HepG2 (cell line): ENCODE measurements around the gene CORO7. TPM values are rescaled to one million over a fixed set of nuclear protein-coding genes. Genes with fewer than 3 reads are reported as not detected.

ENCODE experiments used
- KDM4B ChIP-seq: sonication (generic); formaldehyde crosslinking; IDR thresholded peaks from 2 replicates; pipeline ENCODE4 v1.4.0; 2020; ENCODE audit warnings: missing genetic modification reagents
- MED8 ChIP-seq: sonication (generic); formaldehyde crosslinking; IDR thresholded peaks from 2 replicates; pipeline ENCODE4 v1.8.1; 2023; ENCODE audit warnings: mild to moderate bottlenecking, missing genetic modification reagents; ENCODE audit not compliant: insufficient replicate concordance
- NCOA1 ChIP-seq: sonication (generic); formaldehyde crosslinking; IDR thresholded peaks from 2 replicates; pipeline ENCODE4 v1.9.0; 2021; ENCODE audit warnings: missing genetic modification reagents
- PRPF4 ChIP-seq: fragments of 200-400 bp; formaldehyde crosslinking; IDR thresholded peaks from 2 replicates; pipeline ENCODE4 v1.6.1; 2016; ENCODE audit warnings: low read length, low read depth; ENCODE audit not compliant: poor library complexity, severe bottlenecking
- SP5 ChIP-seq: IDR thresholded peaks from 2 replicates; pipeline ENCODE4 v1.6.1; 2016; ENCODE audit warnings: low read depth, borderline replicate concordance
- WIZ ChIP-seq: sonication (generic); formaldehyde crosslinking; IDR thresholded peaks from 2 replicates; pipeline ENCODE4 v1.5.1; 2020; ENCODE audit warnings: mild to moderate bottlenecking, missing genetic modification reagents
- ZMYM2 ChIP-seq: sonication (generic); formaldehyde crosslinking; IDR thresholded peaks from 2 replicates; pipeline ENCODE4 v1.8.0; 2022; ENCODE audit warnings: mild to moderate bottlenecking, missing genetic modification reagents
- ZMYM3 ChIP-seq: sonication (generic); formaldehyde crosslinking; IDR thresholded peaks from 2 replicates; pipeline ENCODE4 v1.5.1; 2020; ENCODE audit warnings: mild to moderate bottlenecking, missing genetic modification reagents
- ZNF33A ChIP-seq: sonication (generic); formaldehyde crosslinking; IDR thresholded peaks from 2 replicates; pipeline ENCODE4 v1.5.1; 2020; ENCODE audit warnings: missing genetic modification reagents, mild to moderate bottlenecking, moderate library complexity, borderline replicate concordance
- ZNF382 ChIP-seq: sonication (generic); formaldehyde crosslinking; IDR thresholded peaks from 2 replicates; pipeline ENCODE4 v1.5.0; 2020; ENCODE audit warnings: missing genetic modification reagents, mild to moderate bottlenecking, borderline replicate concordance
- ZNF564 ChIP-seq: sonication (generic); formaldehyde crosslinking; IDR thresholded peaks from 2 replicates; pipeline ENCODE4 v1.8.1; 2023; ENCODE audit warnings: mild to moderate bottlenecking, missing genetic modification reagents
- ZNF724P ChIP-seq: sonication (generic); formaldehyde crosslinking; IDR thresholded peaks from 2 replicates; pipeline ENCODE4 v1.8.0; 2022; ENCODE audit warnings: missing genetic modification reagents, borderline replicate concordance
- ZNF790 ChIP-seq: sonication (generic); formaldehyde crosslinking; IDR thresholded peaks from 2 replicates; pipeline ENCODE4 v1.8.0; 2022; ENCODE audit warnings: missing genetic modification reagents, mild to moderate bottlenecking, borderline replicate concordance
- ZSCAN25 ChIP-seq: sonication (generic); formaldehyde crosslinking; IDR thresholded peaks from 2 replicates; pipeline ENCODE4 v1.8.0; 2022; ENCODE audit warnings: mild to moderate bottlenecking, missing genetic modification reagents
- polyA plus RNA-seq, 8 experiments: library from polyadenylated mRNA; depleted of rRNA in 3 of 8; stranded (reverse) in 7 of 8; unstranded in 1 of 8; fragments of >200 nt; fragmentation: Illumina TruSeq in 4 of 8; extraction: Trizol in 4 of 8; gene quantifications; 2 replicates each; pipeline versions ENCODE4 v1.2.1 to v1.2.3, GENCODE V29; 2011 to 2016; ENCODE audit warnings: low read depth in 4 of 8, missing spikeins in 1 of 8, mixed read lengths in 1 of 8; ENCODE audit not compliant: insufficient read depth in 1 of 8
- total RNA-seq, 5 experiments: library from RNA; depleted of rRNA; stranded (reverse); fragments of >200 nt; fragmentation: Illumina TruSeq; extraction: Trizol; gene quantifications; 2 replicates each; pipeline ENCODE4 v1.2.3, GENCODE V29; 2016; ENCODE audit warnings: low read depth in 1 of 5
- TF ChIP-seq, protein P1 (sequence below): IDR thresholded peaks from 2 replicates; pipeline ENCODE4 v1.6.1; 2016; ENCODE audit warnings: missing compliant biosample characterization, missing genetic modification reagents, borderline replicate concordance
- TF ChIP-seq, protein P2 (sequence below): sonication (generic); formaldehyde crosslinking; conservative IDR thresholded peaks from 2 replicates; pipeline ENCODE4 v1.8.0; 2022; ENCODE audit warnings: missing genetic modification reagents
- TF ChIP-seq, protein P3 (sequence below): IDR thresholded peaks from 2 replicates; pipeline ENCODE4 v1.6.1; 2016; ENCODE audit warnings: low read depth, missing genetic modification reagents, missing compliant biosample characterization
- TF ChIP-seq, protein P4 (sequence below): sonication (generic); formaldehyde crosslinking; IDR thresholded peaks from 2 replicates; pipeline ENCODE4 v1.5.0; 2020; ENCODE audit warnings: mild to moderate bottlenecking, missing genetic modification reagents

CORO7 gene
- total and polyA plus RNA-seq, 2 of the 13 experiments (the other 11 are each of a cell fraction or from before 2014, with no cell fraction given) = 9.9 to 14.3 TPM

DNA sequence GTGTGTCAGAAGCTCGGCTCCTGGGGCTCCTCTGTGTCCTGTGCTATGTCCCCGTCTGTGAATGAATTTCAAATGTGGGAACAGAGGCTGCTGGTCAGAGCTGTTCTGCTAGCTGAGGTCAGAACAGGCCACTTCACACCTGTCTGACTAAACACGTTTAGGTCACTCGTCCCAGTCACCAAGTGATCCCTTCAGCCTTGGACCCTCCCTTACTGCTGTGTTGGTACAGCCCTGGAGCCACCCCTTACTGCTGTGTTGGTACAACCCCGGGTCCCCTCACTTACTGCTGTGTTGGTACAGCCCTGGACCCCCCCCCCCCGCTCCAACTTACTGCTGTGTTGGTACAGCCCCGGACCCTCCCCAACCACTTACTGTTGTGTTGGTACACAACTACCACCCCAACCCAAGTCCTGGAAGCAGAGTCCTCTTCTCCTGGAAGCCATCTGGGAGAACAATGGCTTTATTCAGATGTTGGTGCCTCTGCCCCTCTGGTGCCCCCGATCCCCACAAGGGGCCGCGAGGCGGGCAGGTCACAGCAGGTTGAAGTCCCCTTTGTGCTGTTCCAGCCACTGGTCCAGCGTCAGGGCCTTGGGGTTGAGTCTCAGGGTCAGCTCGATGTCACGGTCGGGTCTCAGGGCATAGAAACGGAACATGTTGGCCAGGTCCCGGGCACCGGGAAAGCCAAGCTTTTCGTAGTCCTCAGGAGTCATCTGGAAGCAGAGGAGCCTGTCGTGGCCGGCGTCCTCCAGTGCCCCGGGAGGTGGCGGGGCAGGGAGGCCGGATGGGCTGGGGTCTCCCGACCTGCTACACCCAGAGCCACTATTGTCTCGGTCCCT, 45.1 kb upstream of the CORO7 start (continued):
- TF ChIP-seq, protein P1, sequence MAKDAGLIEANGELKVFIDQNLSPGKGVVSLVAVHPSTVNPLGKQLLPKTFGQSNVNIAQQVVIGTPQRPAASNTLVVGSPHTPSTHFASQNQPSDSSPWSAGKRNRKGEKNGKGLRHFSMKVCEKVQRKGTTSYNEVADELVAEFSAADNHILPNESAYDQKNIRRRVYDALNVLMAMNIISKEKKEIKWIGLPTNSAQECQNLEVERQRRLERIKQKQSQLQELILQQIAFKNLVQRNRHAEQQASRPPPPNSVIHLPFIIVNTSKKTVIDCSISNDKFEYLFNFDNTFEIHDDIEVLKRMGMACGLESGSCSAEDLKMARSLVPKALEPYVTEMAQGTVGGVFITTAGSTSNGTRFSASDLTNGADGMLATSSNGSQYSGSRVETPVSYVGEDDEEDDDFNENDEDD (CRISPR knock-in tag) = no peak
- TF ChIP-seq NCOA1 (CRISPR knock-in tag) = no peak
- TF ChIP-seq ZNF724P (CRISPR knock-in tag) = no peak
- TF ChIP-seq, protein P2, sequence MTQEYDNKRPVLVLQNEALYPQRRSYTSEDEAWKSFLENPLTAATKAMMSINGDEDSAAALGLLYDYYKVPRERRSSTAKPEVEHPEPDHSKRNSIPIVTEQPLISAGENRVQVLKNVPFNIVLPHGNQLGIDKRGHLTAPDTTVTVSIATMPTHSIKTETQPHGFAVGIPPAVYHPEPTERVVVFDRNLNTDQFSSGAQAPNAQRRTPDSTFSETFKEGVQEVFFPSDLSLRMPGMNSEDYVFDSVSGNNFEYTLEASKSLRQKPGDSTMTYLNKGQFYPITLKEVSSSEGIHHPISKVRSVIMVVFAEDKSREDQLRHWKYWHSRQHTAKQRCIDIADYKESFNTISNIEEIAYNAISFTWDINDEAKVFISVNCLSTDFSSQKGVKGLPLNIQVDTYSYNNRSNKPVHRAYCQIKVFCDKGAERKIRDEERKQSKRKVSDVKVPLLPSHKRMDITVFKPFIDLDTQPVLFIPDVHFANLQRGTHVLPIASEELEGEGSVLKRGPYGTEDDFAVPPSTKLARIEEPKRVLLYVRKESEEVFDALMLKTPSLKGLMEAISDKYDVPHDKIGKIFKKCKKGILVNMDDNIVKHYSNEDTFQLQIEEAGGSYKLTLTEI (CRISPR knock-in tag) = no peak
- peak; percentile 75; the same call in 1 of the 2 replicates for TF ChIP-seq ZNF564 (CRISPR knock-in tag)
- no peak for TF ChIP-seq WIZ (CRISPR knock-in tag)
- TF ChIP-seq ZSCAN25 (CRISPR knock-in tag) = no peak; the same call in 1 of the 2 replicates
- TF ChIP-seq SP5 = peak; percentile 57; the same call in 1 of the 2 replicates
- TF ChIP-seq PRPF4 = no peak
- TF ChIP-seq ZNF382 (CRISPR knock-in tag) = no peak
- TF ChIP-seq ZNF790 (CRISPR knock-in tag) = no peak
- no peak; the same call in 1 of the 2 replicates for TF ChIP-seq ZMYM3
- TF ChIP-seq, protein P3, sequence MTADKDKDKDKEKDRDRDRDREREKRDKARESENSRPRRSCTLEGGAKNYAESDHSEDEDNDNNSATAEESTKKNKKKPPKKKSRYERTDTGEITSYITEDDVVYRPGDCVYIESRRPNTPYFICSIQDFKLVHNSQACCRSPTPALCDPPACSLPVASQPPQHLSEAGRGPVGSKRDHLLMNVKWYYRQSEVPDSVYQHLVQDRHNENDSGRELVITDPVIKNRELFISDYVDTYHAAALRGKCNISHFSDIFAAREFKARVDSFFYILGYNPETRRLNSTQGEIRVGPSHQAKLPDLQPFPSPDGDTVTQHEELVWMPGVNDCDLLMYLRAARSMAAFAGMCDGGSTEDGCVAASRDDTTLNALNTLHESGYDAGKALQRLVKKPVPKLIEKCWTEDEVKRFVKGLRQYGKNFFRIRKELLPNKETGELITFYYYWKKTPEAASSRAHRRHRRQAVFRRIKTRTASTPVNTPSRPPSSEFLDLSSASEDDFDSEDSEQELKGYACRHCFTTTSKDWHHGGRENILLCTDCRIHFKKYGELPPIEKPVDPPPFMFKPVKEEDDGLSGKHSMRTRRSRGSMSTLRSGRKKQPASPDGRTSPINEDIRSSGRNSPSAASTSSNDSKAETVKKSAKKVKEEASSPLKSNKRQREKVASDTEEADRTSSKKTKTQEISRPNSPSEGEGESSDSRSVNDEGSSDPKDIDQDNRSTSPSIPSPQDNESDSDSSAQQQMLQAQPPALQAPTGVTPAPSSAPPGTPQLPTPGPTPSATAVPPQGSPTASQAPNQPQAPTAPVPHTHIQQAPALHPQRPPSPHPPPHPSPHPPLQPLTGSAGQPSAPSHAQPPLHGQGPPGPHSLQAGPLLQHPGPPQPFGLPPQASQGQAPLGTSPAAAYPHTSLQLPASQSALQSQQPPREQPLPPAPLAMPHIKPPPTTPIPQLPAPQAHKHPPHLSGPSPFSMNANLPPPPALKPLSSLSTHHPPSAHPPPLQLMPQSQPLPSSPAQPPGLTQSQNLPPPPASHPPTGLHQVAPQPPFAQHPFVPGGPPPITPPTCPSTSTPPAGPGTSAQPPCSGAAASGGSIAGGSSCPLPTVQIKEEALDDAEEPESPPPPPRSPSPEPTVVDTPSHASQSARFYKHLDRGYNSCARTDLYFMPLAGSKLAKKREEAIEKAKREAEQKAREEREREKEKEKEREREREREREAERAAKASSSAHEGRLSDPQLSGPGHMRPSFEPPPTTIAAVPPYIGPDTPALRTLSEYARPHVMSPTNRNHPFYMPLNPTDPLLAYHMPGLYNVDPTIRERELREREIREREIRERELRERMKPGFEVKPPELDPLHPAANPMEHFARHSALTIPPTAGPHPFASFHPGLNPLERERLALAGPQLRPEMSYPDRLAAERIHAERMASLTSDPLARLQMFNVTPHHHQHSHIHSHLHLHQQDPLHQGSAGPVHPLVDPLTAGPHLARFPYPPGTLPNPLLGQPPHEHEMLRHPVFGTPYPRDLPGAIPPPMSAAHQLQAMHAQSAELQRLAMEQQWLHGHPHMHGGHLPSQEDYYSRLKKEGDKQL = no peak
- no peak for TF ChIP-seq ZNF33A
- peak; percentile 93 for TF ChIP-seq ZMYM2 (CRISPR knock-in tag)
- TF ChIP-seq KDM4B (CRISPR knock-in tag) = peak; percentile 58; the same call in 1 of the 2 replicates
- TF ChIP-seq, protein P4, sequence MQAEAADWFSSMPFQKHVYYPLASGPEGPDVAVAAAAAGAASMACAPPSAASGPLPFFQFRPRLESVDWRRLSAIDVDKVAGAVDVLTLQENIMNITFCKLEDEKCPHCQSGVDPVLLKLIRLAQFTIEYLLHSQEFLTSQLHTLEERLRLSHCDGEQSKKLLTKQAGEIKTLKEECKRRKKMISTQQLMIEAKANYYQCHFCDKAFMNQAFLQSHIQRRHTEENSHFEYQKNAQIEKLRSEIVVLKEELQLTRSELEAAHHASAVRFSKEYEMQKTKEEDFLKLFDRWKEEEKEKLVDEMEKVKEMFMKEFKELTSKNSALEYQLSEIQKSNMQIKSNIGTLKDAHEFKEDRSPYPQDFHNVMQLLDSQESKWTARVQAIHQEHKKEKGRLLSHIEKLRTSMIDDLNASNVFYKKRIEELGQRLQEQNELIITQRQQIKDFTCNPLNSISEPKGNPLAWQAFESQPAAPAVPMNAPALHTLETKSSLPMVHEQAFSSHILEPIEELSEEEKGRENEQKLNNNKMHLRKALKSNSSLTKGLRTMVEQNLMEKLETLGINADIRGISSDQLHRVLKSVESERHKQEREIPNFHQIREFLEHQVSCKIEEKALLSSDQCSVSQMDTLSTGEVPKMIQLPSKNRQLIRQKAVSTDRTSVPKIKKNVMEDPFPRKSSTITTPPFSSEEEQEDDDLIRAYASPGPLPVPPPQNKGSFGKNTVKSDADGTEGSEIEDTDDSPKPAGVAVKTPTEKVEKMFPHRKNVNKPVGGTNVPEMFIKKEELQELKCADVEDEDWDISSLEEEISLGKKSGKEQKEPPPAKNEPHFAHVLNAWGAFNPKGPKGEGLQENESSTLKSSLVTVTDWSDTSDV = no peak
- TF ChIP-seq MED8 (CRISPR knock-in tag) = peak; percentile 72
